Endodermal cell (in vitro differentiated cells): ENCODE measurements around the gene MED16. TPM values are rescaled to one million over a fixed set of nuclear protein-coding genes. Genes with fewer than 3 reads are reported as not detected.
"Not testable (repeated sequence)": the region's sequence is repeated elsewhere in the genome, so short reads cannot be mapped to it uniquely, and the experiment has no call there.

Experiments
- DNase-seq: peaks from one replicate; pipeline ENCODE4 v3.0.0-alpha.2; 2017
- H3K27ac ChIP-seq: 2 replicates; pipeline ENCODE4 v1.5.1; 2013; ENCODE audit warnings: mild to moderate bottlenecking, low read depth, low read length, moderate library complexity
- H3K27me3 ChIP-seq: 2 replicates; pipeline ENCODE4 v1.6.1; 2013; ENCODE audit warnings: mild to moderate bottlenecking, low read length, moderate library complexity; ENCODE audit not compliant: insufficient read depth, control insufficient read depth, poor library complexity, severe bottlenecking
- H3K36me3 ChIP-seq: 2 replicates; pipeline ENCODE4 v1.7.0; 2013; ENCODE audit warnings: mild to moderate bottlenecking, low read length, moderate library complexity; ENCODE audit not compliant: control insufficient read depth, insufficient read depth
- H3K4me1 ChIP-seq: one replicate; pipeline ENCODE4 v1.7.0; 2013; ENCODE audit warnings: low read length; ENCODE audit not compliant: control insufficient read depth, insufficient read depth
- H3K4me3 ChIP-seq: 2 replicates; pipeline ENCODE4 v1.5.1; 2013; ENCODE audit warnings: mild to moderate bottlenecking, low read length, moderate library complexity
- H3K9ac ChIP-seq: 2 replicates; pipeline ENCODE4 v1.6.1; 2013; ENCODE audit warnings: mild to moderate bottlenecking, low read length, moderate library complexity; ENCODE audit not compliant: poor library complexity, severe bottlenecking; ENCODE audit errors: extremely low read depth
- H3K9me3 ChIP-seq: 2 replicates; pipeline ENCODE4 v1.6.1; 2013; ENCODE audit warnings: mild to moderate bottlenecking, low read length, moderate library complexity; ENCODE audit not compliant: control insufficient read depth
- H3K27ac Mint-ChIP-seq: 2 replicates; pipeline ENCODE4 v1.8.0; 2020; ENCODE audit warnings: mixed read lengths
- H3K27me3 Mint-ChIP-seq: 2 replicates; pipeline ENCODE4 v1.8.0; 2021; ENCODE audit warnings: mild to moderate bottlenecking, mixed read lengths; ENCODE audit not compliant: insufficient read depth
- H3K36me3 Mint-ChIP-seq: 2 replicates; pipeline ENCODE4 v1.8.0; 2020; ENCODE audit warnings: low read depth, mixed read lengths
- H3K4me1 Mint-ChIP-seq: 2 replicates; pipeline ENCODE4 v1.8.0; 2020; ENCODE audit warnings: mixed read lengths
- H3K4me3 Mint-ChIP-seq: 2 replicates; pipeline ENCODE4 v1.8.0; 2020; ENCODE audit warnings: mild to moderate bottlenecking, moderate library complexity, mixed read lengths
- H3K9me3 Mint-ChIP-seq: 2 replicates; pipeline ENCODE4 v1.8.0; 2020; ENCODE audit warnings: mild to moderate bottlenecking, mixed read lengths
- CTCF ChIP-seq: fragments of 200-600 bp; sonication (generic); conservative IDR thresholded peaks from 2 replicates; pipeline ENCODE4 v1.5.0; 2021; ENCODE audit warnings: antibody characterized with exemption, mild to moderate bottlenecking
- WGBS, 2 experiments: methylation state at CpG; one replicate each; pipeline versions ENCODE4 v1.1.5 to v1.1.7; 2013; ENCODE audit warnings: missing lambda C conversion rate in 2 of 2, mixed read lengths in 1 of 2; ENCODE audit not compliant: insufficient coverage in 1 of 2, insufficient read length in 1 of 2; 5-methylcytosine and 5-hydroxymethylcytosine counted together
- total RNA-seq, 2 donors: library from RNA; stranded (reverse); fragmentation: NEBNext Ultra II Directional in 1 of 2; extraction: Animal tissue kit (Norgen Biotek cat#: 25700) in 1 of 2; gene quantifications; 2 replicates in 1 of 2; 3 replicates in 1 of 2; pipeline ENCODE4 v1.2.1, GENCODE V29; 2021

Gene MED16
- total RNA-seq, 2 donors from 2014 or later, result 75.8 to 92.4 TPM

- Histone ChIP-seq H3K27ac (peak within 1 kb of the TSS; percentile 85), H3K4me3 (peak within 1 kb of the TSS; percentile 80), H3K27me3 (no peaks in the 10 kb centered on the region), H3K9me3 (no peaks in the 10 kb centered on the region), H3K4me1 (no peaks in the 10 kb centered on the region), H3K9ac (peak within 1 kb of the TSS; percentile 53), H3K36me3 (no peaks in the 10 kb centered on the region)
- Mint-ChIP-seq H3K4me1 (peaks cover 3% of the 10 kb centered on the region), H3K27me3 (no peaks in the 10 kb centered on the region), H3K27ac (no peak within 1 kb of the TSS), H3K36me3 (peaks cover 3% of the 10 kb centered on the region), H3K9me3 (no peaks in the 10 kb centered on the region), H3K4me3 (peak within 1 kb of the TSS; percentile 63)
- 0% methylated on average over 52 of the region's 86 CpGs; no CpG with 5 or more reads in 1 of the 2 experiments for WGBS, 2 experiments
- peak; percentile 88 for DNase-seq
- no peak for TF ChIP-seq CTCF
Measured at GRCh38 chr19:821825-822503, 71.0 kb downstream of the MED16 start, which contains the start of gene PLPPR3. Gene PLPPR3 (minus strand): TSS chr19:821955. CDS start chr19:821559, 396 bp downstream.

DNA sequence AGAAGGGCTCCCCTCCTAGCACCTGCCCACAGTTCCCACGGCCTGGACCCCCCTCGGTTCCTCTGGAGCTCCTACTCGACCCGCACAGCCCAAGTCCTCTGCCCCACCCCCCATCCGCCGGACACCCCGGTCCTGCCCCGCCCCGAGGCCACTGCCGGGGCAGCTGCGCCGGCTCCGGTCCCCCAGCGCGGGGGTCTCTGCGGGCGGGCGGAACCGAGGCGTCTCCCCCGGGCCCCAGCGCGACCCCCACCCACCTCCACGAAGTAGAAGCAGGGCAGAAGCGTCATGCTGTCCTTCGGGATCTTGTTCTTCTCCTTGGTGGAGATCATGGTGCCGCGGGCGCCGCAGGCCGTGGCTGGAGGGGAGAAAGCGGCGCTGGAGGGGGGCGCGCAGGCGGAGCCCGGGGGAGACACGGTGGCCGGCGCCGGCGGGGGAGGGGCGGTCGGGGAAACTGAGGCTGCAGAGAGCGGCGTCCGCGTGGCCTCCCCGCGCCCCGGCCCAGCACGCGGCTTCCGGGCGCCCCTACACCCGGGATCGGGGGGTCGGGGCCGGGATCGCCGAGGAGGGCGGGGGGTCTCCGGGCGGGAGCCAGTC, 71.7 kb downstream of the MED16 start:
- H3K27me3 Mint-ChIP-seq, result no peaks in the 10 kb centered on the region
- no peak for TF ChIP-seq CTCF
- H3K4me1 ChIP-seq, result no peaks in the 10 kb centered on the region
- peak overlapping the region; percentile 63 for H3K4me3 Mint-ChIP-seq
- no peak overlapping the region for H3K27ac Mint-ChIP-seq
- peaks cover 3% of the 10 kb centered on the region for H3K4me1 Mint-ChIP-seq
- no peaks in the 10 kb centered on the region for H3K9me3 Mint-ChIP-seq
- H3K27ac ChIP-seq, result peak overlapping the region; percentile 85
- peak overlapping the region; percentile 60 for H3K4me3 ChIP-seq
- WGBS, 2 experiments, result 0% methylated on average over 5 to 53 of the region's 64 CpGs
- DNase-seq, result peak; percentile 83
- peaks cover 8% of the 10 kb centered on the region for H3K36me3 Mint-ChIP-seq
- no peaks in the 10 kb centered on the region for H3K27me3 ChIP-seq
- peak overlapping the region; percentile 53 for H3K9ac ChIP-seq
- no peaks in the 10 kb centered on the region for H3K9me3 ChIP-seq
- H3K36me3 ChIP-seq, result no peaks in the 10 kb centered on the region

DNA sequence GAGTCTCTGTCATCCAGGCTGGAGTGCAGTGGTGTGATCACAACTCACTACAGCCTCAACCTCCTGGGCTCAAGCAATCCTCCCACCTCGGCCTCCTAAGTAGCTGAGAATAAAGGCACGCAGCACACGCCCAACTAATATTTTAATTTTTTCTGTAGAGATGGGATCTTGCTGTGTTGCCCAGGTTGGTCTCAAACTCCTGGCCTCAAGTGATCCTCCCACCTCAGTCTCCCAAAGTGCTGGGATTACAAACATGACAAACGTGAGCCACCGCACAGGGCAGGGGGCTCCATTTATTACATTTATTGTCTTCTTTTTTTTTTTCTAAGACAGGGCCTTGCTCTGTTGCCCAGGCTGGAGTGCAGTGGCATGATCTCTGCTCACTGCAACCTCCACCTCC, 72.8 kb downstream of the MED16 start:
- Mint-ChIP-seq H3K36me3 (peaks cover 14% of the 10 kb centered on the region), H3K4me3 (peak overlapping the region; percentile 63)
- not testable (repeated sequence) for H3K36me3 ChIP-seq, H3K4me1 ChIP-seq, H3K4me1 Mint-ChIP-seq, H3K9me3 ChIP-seq, H3K9ac ChIP-seq, H3K27me3 Mint-ChIP-seq, H3K27ac Mint-ChIP-seq, H3K27ac ChIP-seq, DNase-seq, H3K27me3 ChIP-seq, H3K9me3 Mint-ChIP-seq
- 94 to 100% methylated on average over 4 of the region's 5 CpGs for WGBS, 2 experiments
- H3K4me3 ChIP-seq, result peak overlapping the region; percentile 80

Other genes with a start within 250 kb of the MED16 start
- 10 to 100 TPM; 49.1 to 66.4 TPM for gene RNF126, start 230.0 kb downstream of the MED16 start, total RNA-seq
- gene FSTL3, start 216.8 kb downstream of the MED16 start, total RNA-seq, result 10 to 100 TPM in 1 of 2 donors, 1 to 10 TPM in 1; 9.8 to 14.1 TPM
- not detected for gene PRSS57, start 197.7 kb downstream of the MED16 start, total RNA-seq
- 10 to 100 TPM; 32.9 to 40.8 TPM for gene PALM, start 184.3 kb downstream of the MED16 start, total RNA-seq
- gene MISP, start 142.1 kb downstream of the MED16 start, total RNA-seq, result under 1 TPM in 1 of 2 donors, not detected in 1; 0.11 TPM
- gene PTBP1, start 95.7 kb downstream of the MED16 start, total RNA-seq, result 100 to 1,000 TPM; 647 to 694 TPM
- gene PLPPR3, start 71.2 kb downstream of the MED16 start, total RNA-seq, result 100 to 1,000 TPM; 110 to 111 TPM
- gene AZU1, start 65.3 kb downstream of the MED16 start, total RNA-seq, result 1 to 10 TPM; 2.5 to 3.7 TPM
- not detected for gene PRTN3, start 52.2 kb downstream of the MED16 start, total RNA-seq
- gene ELANE, start 40.9 kb downstream of the MED16 start, total RNA-seq, result not detected
- 1 to 10 TPM in 1 of 2 donors, under 1 TPM in 1; 0.38 to 1.1 TPM for gene CFD, start 33.5 kb downstream of the MED16 start, total RNA-seq
- gene RNU6-9, start 297 bp upstream of the MED16 start, total RNA-seq, result not detected
- gene R3HDM4, start 20.0 kb upstream of the MED16 start, total RNA-seq, result 10 to 100 TPM; 61.1 to 64.7 TPM
- gene KISS1R, start 24.1 kb upstream of the MED16 start, total RNA-seq, result under 1 TPM in 1 of 2 donors, not detected in 1; 0.73 TPM
- 100 to 1,000 TPM; 121 to 124 TPM for gene ARID3A, start 32.8 kb upstream of the MED16 start, total RNA-seq
- 10 to 100 TPM; 68.6 to 85.6 TPM for gene WDR18, start 91.2 kb upstream of the MED16 start, total RNA-seq
- gene GRIN3B, start 107.2 kb upstream of the MED16 start, total RNA-seq, result 1 to 10 TPM; 2.0 TPM
- 100 to 1,000 TPM; 157 to 176 TPM for gene TMEM259, start 127.9 kb upstream of the MED16 start, total RNA-seq
- not detected for gene RNU6-2, start 128.3 kb upstream of the MED16 start, total RNA-seq
- 100 to 1,000 TPM; 426 to 469 TPM for gene CNN2, start 133.4 kb upstream of the MED16 start, total RNA-seq
- gene ABCA7, start 146.9 kb upstream of the MED16 start, total RNA-seq, result 10 to 100 TPM; 67.2 to 68.7 TPM
- 10 to 100 TPM; 14.8 to 17.1 TPM for gene ARHGAP45, start 174.0 kb upstream of the MED16 start, total RNA-seq
- 100 to 1,000 TPM; 225 to 254 TPM for gene POLR2E, start 202.2 kb upstream of the MED16 start, total RNA-seq
- gene GPX4, start 210.8 kb upstream of the MED16 start, total RNA-seq, result 100 to 1,000 TPM; 331 to 449 TPM